Lower leg skin (tissue), 3 donors: ENCODE results near the gene PPP1R7.

Source experiments
- POLR2A ChIP-seq, 2 donors: fragments of 450-650 bp; IDR thresholded peaks; one replicate each; pipeline ENCODE4 v1.6.1; 2016 to 2017; ENCODE audit warnings: antibody characterized with exemption in 2 of 2, mild to moderate bottlenecking in 1 of 2, moderate library complexity in 1 of 2
- TF ChIP-seq, protein P1 (sequence below), 3 donors: fragments of 450-650 bp; IDR thresholded peaks; one replicate each; pipeline ENCODE4 v1.5.1; 2016; ENCODE audit warnings: antibody characterized with exemption in 3 of 3, mild to moderate bottlenecking in 3 of 3, moderate library complexity in 2 of 3

DNA sequence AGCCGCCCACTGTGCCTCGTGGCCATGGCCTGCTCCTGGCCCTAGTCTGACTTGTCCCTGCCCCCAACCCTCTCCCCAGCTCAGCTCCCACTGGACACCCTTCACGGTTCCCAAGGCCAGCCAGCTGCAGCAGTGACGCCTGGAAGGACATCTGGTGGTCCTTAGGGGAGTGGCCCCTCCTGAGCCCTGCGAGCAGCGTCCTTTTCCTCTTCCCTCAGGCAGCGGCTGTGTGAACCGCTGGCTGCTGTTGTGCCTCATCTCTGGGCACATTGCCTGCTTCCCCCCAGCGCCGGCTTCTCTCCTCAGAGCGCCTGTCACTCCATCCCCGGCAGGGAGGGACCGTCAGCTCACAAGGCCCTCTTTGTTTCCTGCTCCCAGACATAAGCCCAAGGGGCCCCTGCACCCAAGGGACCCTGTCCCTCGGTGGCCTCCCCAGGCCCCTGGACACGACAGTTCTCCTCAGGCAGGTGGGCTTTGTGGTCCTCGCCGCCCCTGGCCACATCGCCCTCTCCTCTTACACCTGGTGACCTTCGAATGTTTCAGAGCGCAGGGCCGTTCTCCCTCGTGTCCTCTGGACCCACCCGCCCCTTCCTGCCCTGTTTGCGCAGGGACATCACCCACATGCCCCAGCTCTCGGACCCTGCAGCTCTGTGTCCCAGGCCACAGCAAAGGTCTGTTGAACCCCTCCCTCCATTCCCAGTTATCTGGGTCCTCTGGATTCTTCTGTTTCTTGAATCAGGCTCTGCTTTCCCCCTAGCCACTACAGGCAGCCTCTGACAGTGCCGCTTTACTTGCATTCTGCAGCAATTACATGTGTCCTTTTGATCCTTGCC lies 74.0 kb downstream of the PPP1R7 start:
- no peak for TF ChIP-seq POLR2A (IDR thresholded peaks at IDR 0.05)
- TF ChIP-seq, protein P1, sequence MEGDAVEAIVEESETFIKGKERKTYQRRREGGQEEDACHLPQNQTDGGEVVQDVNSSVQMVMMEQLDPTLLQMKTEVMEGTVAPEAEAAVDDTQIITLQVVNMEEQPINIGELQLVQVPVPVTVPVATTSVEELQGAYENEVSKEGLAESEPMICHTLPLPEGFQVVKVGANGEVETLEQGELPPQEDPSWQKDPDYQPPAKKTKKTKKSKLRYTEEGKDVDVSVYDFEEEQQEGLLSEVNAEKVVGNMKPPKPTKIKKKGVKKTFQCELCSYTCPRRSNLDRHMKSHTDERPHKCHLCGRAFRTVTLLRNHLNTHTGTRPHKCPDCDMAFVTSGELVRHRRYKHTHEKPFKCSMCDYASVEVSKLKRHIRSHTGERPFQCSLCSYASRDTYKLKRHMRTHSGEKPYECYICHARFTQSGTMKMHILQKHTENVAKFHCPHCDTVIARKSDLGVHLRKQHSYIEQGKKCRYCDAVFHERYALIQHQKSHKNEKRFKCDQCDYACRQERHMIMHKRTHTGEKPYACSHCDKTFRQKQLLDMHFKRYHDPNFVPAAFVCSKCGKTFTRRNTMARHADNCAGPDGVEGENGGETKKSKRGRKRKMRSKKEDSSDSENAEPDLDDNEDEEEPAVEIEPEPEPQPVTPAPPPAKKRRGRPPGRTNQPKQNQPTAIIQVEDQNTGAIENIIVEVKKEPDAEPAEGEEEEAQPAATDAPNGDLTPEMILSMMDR (IDR thresholded peaks at IDR 0.05) = no peak
